HG02884 (cell line): ENCODE data around the gene RAP1A.

Source experiments
- ATAC-seq: cut with Tn5 transposase; IDR thresholded peaks from one replicate; pipeline ENCODE4 v1.9.1; 2021; ENCODE audit warnings: mild to moderate bottlenecking, moderate library complexity; ENCODE audit not compliant: unreplicated experiment

The RAP1A gene

GRCh38 chr1:111619635-111620440 lies at the start of gene RAP1A:
RAP1A (plus strand) TSS chr1:111619789; CDS start chr1:111691361, 71,572 bp downstream.
- ATAC-seq = peak; percentile 32

- no peak for ATAC-seq
Observed at GRCh38 chr1:111569913-111570312, 49.7 kb upstream of the RAP1A start.

GRCh38 chr1:111570781-111571181 lies 48.8 kb upstream of the RAP1A start:
- no peak for ATAC-seq

GRCh38 chr1:111571239-111571638 lies 48.4 kb upstream of the RAP1A start:
- no peak for ATAC-seq

- ATAC-seq = no peak
Observed at GRCh38 chr1:111571987-111572386, 47.6 kb upstream of the RAP1A start.

GRCh38 chr1:111576547-111576946 lies 43.0 kb upstream of the RAP1A start:
- ATAC-seq = no peak

GRCh38 chr1:111577814-111578213 lies 41.8 kb upstream of the RAP1A start:
- no peak for ATAC-seq

- no peak for ATAC-seq
Observed at GRCh38 chr1:111581166-111581565, 38.4 kb upstream of the RAP1A start.

- no peak for ATAC-seq
Observed at GRCh38 chr1:111582016-111582415, 37.6 kb upstream of the RAP1A start.

- ATAC-seq = no peak
Observed at GRCh38 chr1:111582644-111583618, 36.7 kb upstream of the RAP1A start.

- ATAC-seq = no peak
Observed at GRCh38 chr1:111585447-111586086, 34.0 kb upstream of the RAP1A start.

GRCh38 chr1:111586112-111586511 lies 33.5 kb upstream of the RAP1A start:
- no peak for ATAC-seq

- ATAC-seq = no peak
Observed at GRCh38 chr1:111587509-111588174, 31.9 kb upstream of the RAP1A start.

- ATAC-seq = no peak
Observed at GRCh38 chr1:111591937-111592336, 27.7 kb upstream of the RAP1A start.

GRCh38 chr1:111592389-111593361 lies 26.9 kb upstream of the RAP1A start:
- ATAC-seq = peak; percentile 74

GRCh38 chr1:111593403-111594305 lies 25.9 kb upstream of the RAP1A start:
- ATAC-seq = no peak

- ATAC-seq = no peak
Observed at GRCh38 chr1:111594306-111594693, 25.3 kb upstream of the RAP1A start.

- ATAC-seq = no peak
Observed at GRCh38 chr1:111595807-111596206, 23.8 kb upstream of the RAP1A start.
